Neuronal stem cell (in vitro differentiated cells): ENCODE results near the gene UBE2L3.
A peak's percentile ranks its signal among the peaks of the same experiment; 100 is the strongest.

Source experiments
- DNase-seq: peaks from one replicate; pipeline ENCODE4 v3.0.0-alpha.2; 2013; ENCODE audit warnings: low spot score
- H2AFZ ChIP-seq: one replicate; pipeline ENCODE4 v1.6.1; 2013; ENCODE audit warnings: mild to moderate bottlenecking, low read length, inconsistent platforms
- H2AK5ac ChIP-seq: 2 replicates; pipeline ENCODE4 v1.6.1; 2013; ENCODE audit warnings: low read depth, mild to moderate bottlenecking, inconsistent platforms, low read length, moderate library complexity, mixed read lengths
- H2BK120ac ChIP-seq: 2 replicates; pipeline ENCODE4 v1.6.1; 2013; ENCODE audit warnings: low read depth, mild to moderate bottlenecking, inconsistent platforms, low read length, moderate library complexity, mixed read lengths
- H2BK12ac ChIP-seq: one replicate; pipeline ENCODE4 v1.6.1; 2013; ENCODE audit warnings: low read length, inconsistent platforms
- H2BK15ac ChIP-seq: 2 replicates; pipeline ENCODE4 v1.6.1; 2013; ENCODE audit warnings: mild to moderate bottlenecking, low read length, inconsistent platforms, mixed read lengths
- H2BK5ac ChIP-seq: one replicate; pipeline ENCODE4 v1.6.1; 2013; ENCODE audit warnings: inconsistent platforms, mild to moderate bottlenecking, low read length, moderate library complexity
- H3K14ac ChIP-seq: one replicate; pipeline ENCODE4 v1.6.1; 2013; ENCODE audit warnings: low read length, inconsistent platforms
- H3K18ac ChIP-seq: 2 replicates; pipeline ENCODE4 v1.6.1; 2013; ENCODE audit warnings: low read length, inconsistent platforms
- H3K23ac ChIP-seq: 2 replicates; pipeline ENCODE4 v1.6.1; 2013; ENCODE audit warnings: low read depth, mild to moderate bottlenecking, mixed read lengths, low read length, inconsistent platforms; ENCODE audit not compliant: poor library complexity
- H3K27ac ChIP-seq: replicated peaks from 3 replicates; pipeline ENCODE4 v1.5.1; 2013; ENCODE audit warnings: low read length, inconsistent platforms
- H3K27me3 ChIP-seq, 3 experiments: 2 replicates each; pipeline ENCODE4 v1.6.1; 2013; ENCODE audit warnings: low read length in 3 of 3, mild to moderate bottlenecking in 2 of 3, inconsistent platforms in 1 of 3, low read depth in 1 of 3, mixed read lengths in 1 of 3, moderate library complexity in 1 of 3; ENCODE audit not compliant: control insufficient read depth in 3 of 3, insufficient read depth in 3 of 3
- H3K36me3 ChIP-seq, 2 donors: replicated peaks in 1 of 2; 2 replicates each; pipeline ENCODE4 v1.6.1; 2013; ENCODE audit warnings: low read length in 2 of 2; ENCODE audit not compliant: control insufficient read depth in 2 of 2, insufficient read depth in 2 of 2
- H3K4ac ChIP-seq: 2 replicates; pipeline ENCODE4 v1.6.1; 2013; ENCODE audit warnings: inconsistent platforms, mild to moderate bottlenecking, low read length, moderate library complexity
- H3K4me1 ChIP-seq, 2 donors: 1 replicate in 1 of 2; 2 replicates in 1 of 2; pipeline ENCODE4 v1.6.1; 2013; ENCODE audit warnings: low read length in 2 of 2, low read depth in 1 of 2; ENCODE audit not compliant: control insufficient read depth in 2 of 2, insufficient read depth in 1 of 2
- H3K4me2 ChIP-seq: one replicate; pipeline ENCODE4 v1.6.1; 2013; ENCODE audit warnings: mild to moderate bottlenecking, low read length, inconsistent platforms; ENCODE audit not compliant: insufficient read depth, poor library complexity, severe bottlenecking
- H3K4me3 ChIP-seq, 2 donors: 2 replicates each; pipeline ENCODE4 v1.5.1; 2013; ENCODE audit warnings: low read length in 2 of 2, mild to moderate bottlenecking in 2 of 2, inconsistent platforms in 1 of 2, moderate library complexity in 1 of 2
- H3K79me1 ChIP-seq: one replicate; pipeline ENCODE4 v1.6.1; 2013; ENCODE audit warnings: low read depth, mild to moderate bottlenecking, inconsistent platforms, low read length, moderate library complexity
- H3K9ac ChIP-seq: one replicate; pipeline ENCODE4 v1.6.1; 2013; ENCODE audit warnings: mild to moderate bottlenecking, low read depth, low read length, inconsistent platforms; ENCODE audit not compliant: poor library complexity
- H3K9me3 ChIP-seq, 2 donors: replicated peaks in 1 of 2; 2 replicates each; pipeline versions ENCODE3 to v1.6.1; 2013; ENCODE audit warnings: low read length in 2 of 2, mild to moderate bottlenecking in 2 of 2, inconsistent platforms in 1 of 2, low read depth in 1 of 2, mixed read lengths in 1 of 2, moderate library complexity in 1 of 2; ENCODE audit not compliant: control insufficient read depth in 2 of 2, insufficient read depth in 1 of 2
- H4K8ac ChIP-seq: one replicate; pipeline ENCODE4 v1.6.1; 2013; ENCODE audit warnings: low read depth, mild to moderate bottlenecking, inconsistent platforms, low read length, moderate library complexity
- H4K91ac ChIP-seq: one replicate; pipeline ENCODE4 v1.6.1; 2013; ENCODE audit warnings: low read length, low read depth, mild to moderate bottlenecking, inconsistent platforms; ENCODE audit not compliant: poor library complexity
- WGBS, 2 donors: extraction: QIAGEN DNeasy Blood & Tissue Kit; methylation state at CpG; one replicate each; pipeline ENCODE4 v1.1.7; 2013; ENCODE audit warnings: missing lambda C conversion rate in 2 of 2, mixed read lengths in 1 of 2; ENCODE audit not compliant: insufficient read length in 2 of 2, insufficient replicate concordance in 1 of 2; ENCODE audit errors: extremely low coverage in 2 of 2; 5-methylcytosine and 5-hydroxymethylcytosine counted together

The UBE2L3 gene

GRCh38 chr22:21657020-21657359, 89.5 kb downstream of the UBE2L3 start:
- no peak overlapping the region for H2BK120ac ChIP-seq
- no peak overlapping the region for H3K4ac ChIP-seq
- H2BK5ac ChIP-seq, result no peak overlapping the region
- H3K23ac ChIP-seq, result peak overlapping the region; percentile 98
- peaks cover 23 to 36% of the 10 kb centered on the region in 2 donors for H3K36me3 ChIP-seq
- peak overlapping the region; percentile 76 for H3K4me2 ChIP-seq
- no peaks in the 10 kb centered on the region for H3K9me3 ChIP-seq
- no peak overlapping the region for H2BK12ac ChIP-seq
- WGBS, 2 donors, result no CpG with 5 or more reads among the region's 17 CpGs
- no peak overlapping the region for H2AK5ac ChIP-seq
- H3K27ac ChIP-seq, result peak overlapping the region; percentile 92
- H3K18ac ChIP-seq, result peak overlapping the region; percentile 55
- peak overlapping the region in 1 of 2 donors; percentile 16 for H3K4me3 ChIP-seq
- H3K9ac ChIP-seq, result no peak overlapping the region
- no peak overlapping the region for H4K91ac ChIP-seq
- peak overlapping the region; percentile 77 for H2AFZ ChIP-seq
- H3K79me1 ChIP-seq, result peaks cover 15% of the 10 kb centered on the region
- H3K14ac ChIP-seq, result no peak overlapping the region
- no peak for DNase-seq
- H3K4me1 ChIP-seq, result peaks cover 22 to 28% of the 10 kb centered on the region in 2 donors
- H3K27me3 ChIP-seq, result no peaks in the 10 kb centered on the region
- H4K8ac ChIP-seq, result no peak overlapping the region
- peak overlapping the region; percentile 7 for H2BK15ac ChIP-seq

GRCh38 chr22:21657360-21658032, 90.0 kb downstream of the UBE2L3 start:
- Histone ChIP-seq H3K9me3 (no peaks in the 10 kb centered on the region), H3K18ac (peak overlapping the region; percentile 94)

GRCh38 chr22:21659864-21660525, 92.5 kb downstream of the UBE2L3 start:
- no peak overlapping the region for H2BK15ac ChIP-seq
- H2BK5ac ChIP-seq, result no peak overlapping the region
- no CpG with 5 or more reads among the region's 7 CpGs for WGBS, 2 donors
- no peaks in the 10 kb centered on the region for H3K79me1 ChIP-seq
- no peak overlapping the region for H3K14ac ChIP-seq
- H3K23ac ChIP-seq, result no peak overlapping the region
- no peak overlapping the region for H2AK5ac ChIP-seq
- no peak overlapping the region for H3K4ac ChIP-seq
- no peak overlapping the region for H4K8ac ChIP-seq
- H3K9ac ChIP-seq, result no peak overlapping the region
- H3K27ac ChIP-seq, result no peak overlapping the region
- no peak overlapping the region for H2BK12ac ChIP-seq
- no peak overlapping the region for H4K91ac ChIP-seq
- peaks cover 6 to 17% of the 10 kb centered on the region in 2 donors for H3K36me3 ChIP-seq
- H3K4me2 ChIP-seq, result no peak overlapping the region
- no peak overlapping the region for H2BK120ac ChIP-seq
- no peaks in the 10 kb centered on the region for H3K27me3 ChIP-seq
- no peak overlapping the region for H2AFZ ChIP-seq
- H3K4me1 ChIP-seq, result peaks cover 11 to 13% of the 10 kb centered on the region in 2 donors
- no peaks in the 10 kb centered on the region for H3K9me3 ChIP-seq
- H3K18ac ChIP-seq, result no peak overlapping the region
- no peak for DNase-seq
- H3K4me3 ChIP-seq, result no peak overlapping the region

More at GRCh38 chr22:21657360-21658032, 90.0 kb downstream of the UBE2L3 start:
- Histone ChIP-seq H2BK120ac (peak overlapping the region; percentile 43), H3K4me3 (peak overlapping the region; percentile 46 to 80), H2BK12ac (no peak overlapping the region), H3K27me3 (no peaks in the 10 kb centered on the region), H2AK5ac (no peak overlapping the region), H3K4me2 (peak overlapping the region; percentile 76), H2BK5ac (peak overlapping the region; percentile 96), H2AFZ (peak overlapping the region; percentile 77), H3K23ac (peak overlapping the region; percentile 98), H2BK15ac (peak overlapping the region; percentile 7), H4K8ac (no peak overlapping the region), H3K4ac (no peak overlapping the region), H3K36me3 (peaks cover 23 to 36% of the 10 kb centered on the region in 2 donors), H3K14ac (no peak overlapping the region), H3K4me1 (peaks cover 22 to 26% of the 10 kb centered on the region in 2 donors), H3K9ac (peak overlapping the region; percentile 93), H3K27ac (peak overlapping the region; percentile 92), H4K91ac (no peak overlapping the region), H3K79me1 (peaks cover 11% of the 10 kb centered on the region)
- no CpG with 5 or more reads among the region's 79 CpGs for WGBS, 2 donors
- DNase-seq, result peak; percentile 87

GRCh38 chr22:21660904-21661303, 93.4 kb downstream of the UBE2L3 start:
- no peak overlapping the region for H2BK5ac ChIP-seq
- no CpG with 5 or more reads among the region's 7 CpGs for WGBS, 2 donors
- peaks cover 4 to 11% of the 10 kb centered on the region in 2 donors for H3K36me3 ChIP-seq
- no peak overlapping the region for H3K4ac ChIP-seq
- no peak overlapping the region for H4K91ac ChIP-seq
- H3K4me1 ChIP-seq, result peaks cover 14 to 15% of the 10 kb centered on the region in 2 donors
- no peak overlapping the region for H3K18ac ChIP-seq
- H3K4me3 ChIP-seq, result no peak overlapping the region
- no peak overlapping the region for H2AFZ ChIP-seq
- H4K8ac ChIP-seq, result no peak overlapping the region
- no peak overlapping the region for H2BK15ac ChIP-seq
- H3K9me3 ChIP-seq, result no peaks in the 10 kb centered on the region
- H3K23ac ChIP-seq, result peak overlapping the region; percentile 83
- H3K14ac ChIP-seq, result no peak overlapping the region
- peak overlapping the region; percentile 9 for H2AK5ac ChIP-seq
- no peaks in the 10 kb centered on the region for H3K79me1 ChIP-seq
- no peak overlapping the region for H2BK12ac ChIP-seq
- H3K27ac ChIP-seq, result no peak overlapping the region
- no peaks in the 10 kb centered on the region for H3K27me3 ChIP-seq
- H2BK120ac ChIP-seq, result no peak overlapping the region
- H3K4me2 ChIP-seq, result no peak overlapping the region
- H3K9ac ChIP-seq, result no peak overlapping the region
- DNase-seq, result no peak
